Keratinocyte (primary cell): ENCODE measurements around the gene TIE1.

Source experiments
- CTCF ChIP-seq, 3 experiments: IDR thresholded peaks in 1 of 3; conservative IDR thresholded peaks in 1 of 3; optimal IDR thresholded peaks in 1 of 3; 2 replicates in 2 of 3; 3 replicates in 1 of 3; pipeline versions ENCODE3 to v1.5.1; 2011; ENCODE audit warnings: low read length in 3 of 3, mild to moderate bottlenecking in 3 of 3, moderate library complexity in 2 of 3, control low read depth in 1 of 3, inconsistent platforms in 1 of 3; ENCODE audit not compliant: insufficient read depth in 2 of 3; ENCODE audit errors: extremely low read depth in 1 of 3
- EZH2 ChIP-seq: IDR thresholded peaks from one replicate; pipeline ENCODE4 v1.6.1; 2012; ENCODE audit warnings: inconsistent platforms, mild to moderate bottlenecking, low read length, moderate library complexity

GRCh38 chr1:43358121-43358745 is 57.5 kb downstream of the TIE1 start:
- TF ChIP-seq CTCF (optimal IDR thresholded peaks at IDR 0.05 in 1 of 3, IDR thresholded peaks at IDR 0.05 in 1 of 3, conservative IDR thresholded peaks at IDR 0.05 in 1 of 3; ENCODE audit: extremely low read depth in 1 of 3, insufficient read depth in 2 of 3, low read length in 3 of 3) (peak; percentile 44 to 74 (median 53)), EZH2 (no peak)
